Left lung (tissue), 10 donors: ENCODE results near the gene HIGD2A. TPM values are rescaled to one million over a fixed set of nuclear protein-coding genes. Genes with fewer than 3 reads are reported as not detected.
A peak's percentile ranks its signal among the peaks of the same experiment; 100 is the strongest.

Experiments
- ATAC-seq: fragments of 200-7000 bp; cut with Tn5 transposase; one replicate; pipeline ENCODE4 v1.9.1; 2020; ENCODE audit warnings: moderate library complexity
- DNase-seq, 4 donors: peaks; one replicate each; pipeline ENCODE4 v3.0.0-alpha.2; 2013 to 2020
- H3K27ac ChIP-seq, 2 donors: fragments of 200-600 bp; sonication (generic) in 1 of 2; one replicate each; pipeline versions ENCODE4 v1.5.0 to v1.8.0; 2020 to 2021
- H3K27me3 ChIP-seq, 2 donors: fragments of 200-600 bp; sonication (generic) in 1 of 2; one replicate each; pipeline versions ENCODE4 v1.5.0 to v1.8.0; 2020 to 2021
- H3K36me3 ChIP-seq, 2 donors: fragments of 200-600 bp; sonication (generic) in 1 of 2; one replicate each; pipeline versions ENCODE4 v1.5.0 to v1.8.0; 2020 to 2021
- H3K4me1 ChIP-seq, 2 donors: fragments of 200-600 bp; one replicate each; pipeline ENCODE4 v1.8.0; 2021
- H3K4me3 ChIP-seq, 2 donors: fragments of 200-600 bp; sonication (generic) in 1 of 2; one replicate each; pipeline versions ENCODE4 v1.5.0 to v1.8.0; 2020 to 2021; ENCODE audit warnings: mild to moderate bottlenecking in 1 of 2
- H3K9me3 ChIP-seq, 2 donors: fragments of 200-600 bp; sonication (generic) in 1 of 2; one replicate each; pipeline versions ENCODE4 v1.5.0 to v1.8.0; 2020 to 2021
- CTCF ChIP-seq, 2 donors: fragments of 200-600 bp; sonication (generic) in 1 of 2; IDR thresholded peaks; one replicate each; pipeline versions ENCODE4 v1.5.0 to v1.8.0; 2021; ENCODE audit warnings: antibody characterized with exemption in 2 of 2
- intact Hi-C, 2 donors: fragments of 100-400 bp; cut with DNase I; formaldehyde crosslinking; loops; one replicate each; pipeline versions ENCODE4 v1.11.2 to v1.14.2; 2022
- polyA plus RNA-seq, 6 donors: library from polyadenylated mRNA; unstranded; fragments of 120-200 nt; gene quantifications; one replicate each; pipeline ENCODE4 v1.2.1, GENCODE V29; 2013; ENCODE audit not compliant: insufficient read length in 6 of 6
- total RNA-seq, 2 donors: library from RNA; stranded (reverse); fragmentation: NEBNext Ultra II Directional; extraction: Animal tissue kit (Norgen Biotek cat#: 25700); gene quantifications; one replicate each; pipeline ENCODE4 v1.2.1, GENCODE V29; 2021
- donor health status: DM: no; HTN: yes; CAD: no.
- donor health status: DM: no; HTN: no; CAD: no.

HIGD2A gene
- total and polyA plus RNA-seq, 8 donors: 77.7 to 110 (median 88.8) TPM

- ATAC-seq (no peak), DNase-seq (no peak)
- TF ChIP-seq CTCF (IDR thresholded peaks at IDR 0.05): no peak
- Histone ChIP-seq H3K9me3 (no peaks in the 10 kb centered on the region), H3K36me3 (peaks cover 0 to 25% of the 10 kb centered on the region in 2 donors), H3K4me3 (no peak overlapping the region), H3K27me3 (no peaks in the 10 kb centered on the region), H3K4me1 (peaks cover 26 to 58% of the 10 kb centered on the region in 2 donors), H3K27ac (no peak overlapping the region)
- intact Hi-C loops: no loop called here
These were observed 24.1 kb downstream of the HIGD2A start for GRCh38 chr5:176412517-176413254.

- Histone ChIP-seq H3K27me3 (no peaks in the 10 kb centered on the region), H3K9me3 (no peaks in the 10 kb centered on the region), H3K27ac (no peak overlapping the region), H3K4me1 (peaks cover 26 to 58% of the 10 kb centered on the region in 2 donors), H3K36me3 (peaks cover 0 to 20% of the 10 kb centered on the region in 2 donors), H3K4me3 (no peak overlapping the region)
- no peak for TF ChIP-seq CTCF (IDR thresholded peaks at IDR 0.05)
- intact Hi-C loops: no loop called here
- no peak for ATAC-seq
- DNase-seq: no peak
These were observed 24.7 kb downstream of the HIGD2A start for GRCh38 chr5:176413255-176413565.

- no peak overlapping the region for H3K27ac ChIP-seq
- no peaks in the 10 kb centered on the region for H3K9me3 ChIP-seq
- no peaks in the 10 kb centered on the region for H3K27me3 ChIP-seq
- peaks cover 26 to 58% of the 10 kb centered on the region in 2 donors for H3K4me1 ChIP-seq
- ATAC-seq (no peak), DNase-seq (no peak)
- peaks cover 0 to 15% of the 10 kb centered on the region in 2 donors for H3K36me3 ChIP-seq
- TF ChIP-seq CTCF (IDR thresholded peaks at IDR 0.05): no peak
- intact Hi-C loops: no loop called here
- no peak overlapping the region for H3K4me3 ChIP-seq
These were observed 25.2 kb downstream of the HIGD2A start for GRCh38 chr5:176413709-176414191.

GRCh38 chr5:176414704-176415103 lies 26.2 kb downstream of the HIGD2A start:
- H3K27me3 ChIP-seq: no peaks in the 10 kb centered on the region
- no peak for DNase-seq
- ATAC-seq: no peak
- peaks cover 26 to 58% of the 10 kb centered on the region in 2 donors for H3K4me1 ChIP-seq
- H3K36me3 ChIP-seq: peaks cover 0 to 5% of the 10 kb centered on the region in 2 donors
- H3K9me3 ChIP-seq: no peaks in the 10 kb centered on the region
- no peak for TF ChIP-seq CTCF (IDR thresholded peaks at IDR 0.05)
- H3K27ac ChIP-seq: peak overlapping the region in 1 of 2 donors; percentile 11
- intact Hi-C loops: no loop called here
- H3K4me3 ChIP-seq: peak overlapping the region in 1 of 2 donors; percentile 96

- TF ChIP-seq CTCF (IDR thresholded peaks at IDR 0.05): no peak
- no peaks in the 10 kb centered on the region for H3K27me3 ChIP-seq
- no peaks in the 10 kb centered on the region for H3K9me3 ChIP-seq
- intact Hi-C loops: no loop called here
- no peaks in the 10 kb centered on the region for H3K36me3 ChIP-seq
- H3K4me1 ChIP-seq: peaks cover 26 to 58% of the 10 kb centered on the region in 2 donors
- peak overlapping the region; percentile 96 to 99 for H3K4me3 ChIP-seq
- H3K27ac ChIP-seq: peak overlapping the region; percentile 87 to 93
- DNase-seq (peak in 1 of 4 donors; percentile 11), ATAC-seq (peak; percentile 4)
These were observed 26.8 kb downstream of the HIGD2A start for GRCh38 chr5:176415240-176415951.
